Measurements from ENCODE around the gene EXOC2. TPM values are rescaled to one million over a fixed set of nuclear protein-coding genes. Genes with fewer than 3 reads are reported as not detected.

Gene EXOC2
- total RNA-seq, 1 donor from 2014 or later: 22.0 TPM

DNA sequence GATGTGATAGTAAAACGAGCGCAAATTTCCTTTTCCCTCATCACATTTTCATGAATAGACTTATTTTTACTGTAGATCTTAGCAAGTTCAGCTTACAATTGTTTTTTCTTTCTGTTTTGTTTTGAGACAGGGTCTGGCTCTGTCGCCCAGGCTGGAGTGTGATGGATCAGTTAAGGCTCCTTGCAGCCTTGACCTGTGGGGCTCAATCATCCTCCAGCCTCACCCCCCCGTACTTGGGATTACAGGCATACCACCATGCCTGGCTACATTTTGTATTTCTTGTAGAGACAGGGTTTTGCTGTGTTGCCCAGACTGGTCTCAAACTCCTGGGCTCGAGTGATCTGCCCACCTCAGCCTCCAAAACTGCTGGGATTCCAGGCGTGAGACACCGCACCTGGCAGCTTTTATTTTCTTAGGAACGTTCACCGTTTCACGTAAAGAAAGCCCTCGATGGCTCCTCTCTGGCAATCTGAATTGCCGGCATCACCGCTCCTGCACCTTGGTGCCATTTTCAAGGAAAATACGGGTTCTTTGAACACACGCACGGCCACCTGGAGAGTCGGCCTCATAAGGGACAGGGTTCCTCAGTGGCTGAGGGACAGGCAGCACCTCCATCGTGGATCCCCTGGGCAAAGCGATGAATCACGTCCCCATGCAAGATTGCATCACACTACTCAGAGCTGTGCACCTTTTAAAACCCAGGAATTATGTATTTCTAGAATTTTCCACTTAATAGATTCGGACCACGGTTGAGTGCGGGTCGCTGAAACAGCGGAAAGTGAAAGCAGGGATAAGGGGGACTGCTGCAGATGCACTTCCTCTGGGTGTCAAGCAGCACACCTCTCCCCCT is 222.7 kb downstream of the EXOC2 start:
- TF ChIP-seq, protein P1, sequence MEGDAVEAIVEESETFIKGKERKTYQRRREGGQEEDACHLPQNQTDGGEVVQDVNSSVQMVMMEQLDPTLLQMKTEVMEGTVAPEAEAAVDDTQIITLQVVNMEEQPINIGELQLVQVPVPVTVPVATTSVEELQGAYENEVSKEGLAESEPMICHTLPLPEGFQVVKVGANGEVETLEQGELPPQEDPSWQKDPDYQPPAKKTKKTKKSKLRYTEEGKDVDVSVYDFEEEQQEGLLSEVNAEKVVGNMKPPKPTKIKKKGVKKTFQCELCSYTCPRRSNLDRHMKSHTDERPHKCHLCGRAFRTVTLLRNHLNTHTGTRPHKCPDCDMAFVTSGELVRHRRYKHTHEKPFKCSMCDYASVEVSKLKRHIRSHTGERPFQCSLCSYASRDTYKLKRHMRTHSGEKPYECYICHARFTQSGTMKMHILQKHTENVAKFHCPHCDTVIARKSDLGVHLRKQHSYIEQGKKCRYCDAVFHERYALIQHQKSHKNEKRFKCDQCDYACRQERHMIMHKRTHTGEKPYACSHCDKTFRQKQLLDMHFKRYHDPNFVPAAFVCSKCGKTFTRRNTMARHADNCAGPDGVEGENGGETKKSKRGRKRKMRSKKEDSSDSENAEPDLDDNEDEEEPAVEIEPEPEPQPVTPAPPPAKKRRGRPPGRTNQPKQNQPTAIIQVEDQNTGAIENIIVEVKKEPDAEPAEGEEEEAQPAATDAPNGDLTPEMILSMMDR (conservative IDR thresholded peaks at IDR 0.05; ENCODE audit: low read depth, low read length): no peak
- no peak for DNase-seq (ENCODE audit: low read depth)
- H3K4me3 ChIP-seq (ENCODE audit: low read depth, low read length): no peak overlapping the region

DNA sequence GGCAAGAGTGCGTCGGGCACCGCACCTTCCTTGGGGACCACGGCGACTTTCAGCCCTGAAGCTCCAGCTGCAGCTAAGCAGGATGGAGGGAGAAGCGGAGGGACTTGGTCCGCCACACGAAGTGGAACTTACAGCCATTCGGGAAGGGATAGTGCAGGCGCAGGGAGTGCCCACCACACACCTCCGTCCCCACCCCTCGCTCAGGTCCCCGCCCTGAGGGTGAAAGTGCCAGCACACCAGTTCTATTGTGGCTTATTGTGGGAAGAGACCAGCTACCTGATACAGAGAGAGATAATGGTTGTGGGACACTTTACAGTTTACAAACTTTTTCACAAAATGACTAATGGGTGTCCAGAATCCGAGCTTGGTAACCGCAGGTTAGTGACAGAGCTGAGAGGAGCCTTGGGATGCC is 225.3 kb downstream of the EXOC2 start:
- H3K4me3 ChIP-seq (ENCODE audit: low read depth, low read length): no peak overlapping the region
- TF ChIP-seq, protein P1 (conservative IDR thresholded peaks at IDR 0.05; ENCODE audit: low read depth, low read length): no peak
- no peak for DNase-seq (ENCODE audit: low read depth)

DNA sequence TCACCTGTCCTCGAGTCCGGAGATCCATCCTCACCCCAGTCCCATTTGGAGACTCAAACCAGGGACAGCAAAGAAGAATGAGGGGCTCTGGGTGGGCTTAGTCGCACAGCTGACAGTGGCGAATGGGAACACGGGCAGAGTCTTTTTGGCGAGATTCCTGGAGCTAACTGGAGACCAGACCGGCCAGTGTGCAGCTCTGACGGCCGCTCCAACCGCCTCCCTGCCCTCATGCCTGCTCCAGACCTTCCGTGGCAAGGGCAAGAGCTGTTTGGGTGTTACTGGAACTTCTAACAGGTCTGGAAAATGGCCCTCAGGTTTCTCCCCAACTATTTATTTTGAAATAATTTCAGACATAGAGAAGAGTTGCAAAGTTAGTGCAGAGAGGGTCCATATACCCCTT is 225.8 kb downstream of the EXOC2 start:
- no peak for DNase-seq (ENCODE audit: low read depth)
- TF ChIP-seq, protein P1 (conservative IDR thresholded peaks at IDR 0.05; ENCODE audit: low read depth, low read length): no peak

DNA sequence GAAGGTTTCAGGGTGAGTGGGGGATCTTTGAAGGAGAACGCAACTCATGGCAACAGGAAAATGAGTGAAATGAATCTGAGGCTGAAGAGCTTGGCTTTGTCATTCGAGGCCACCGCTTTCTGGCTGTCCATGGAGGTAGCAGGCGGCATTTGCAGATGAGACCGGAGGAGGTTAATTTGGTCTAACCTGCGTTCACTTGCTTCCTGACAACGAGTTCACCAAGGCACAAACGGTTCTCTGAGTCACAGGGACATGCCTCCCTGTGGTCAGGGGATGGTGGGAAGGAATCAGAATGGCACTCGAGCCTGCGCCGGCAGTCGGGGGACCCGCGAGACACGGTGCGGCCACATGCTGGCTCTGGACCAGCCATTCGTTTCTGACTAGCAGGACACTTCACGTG is 226.4 kb downstream of the EXOC2 start:
- DNase-seq (ENCODE audit: low read depth): no peak
- no peak overlapping the region for H3K4me3 ChIP-seq (ENCODE audit: low read depth, low read length)
- TF ChIP-seq, protein P1 (conservative IDR thresholded peaks at IDR 0.05; ENCODE audit: low read depth, low read length): no peak

More for the DNA sequence above, 225.8 kb downstream of the EXOC2 start:
- no peak overlapping the region for H3K4me3 ChIP-seq (ENCODE audit: low read depth, low read length)

DNA sequence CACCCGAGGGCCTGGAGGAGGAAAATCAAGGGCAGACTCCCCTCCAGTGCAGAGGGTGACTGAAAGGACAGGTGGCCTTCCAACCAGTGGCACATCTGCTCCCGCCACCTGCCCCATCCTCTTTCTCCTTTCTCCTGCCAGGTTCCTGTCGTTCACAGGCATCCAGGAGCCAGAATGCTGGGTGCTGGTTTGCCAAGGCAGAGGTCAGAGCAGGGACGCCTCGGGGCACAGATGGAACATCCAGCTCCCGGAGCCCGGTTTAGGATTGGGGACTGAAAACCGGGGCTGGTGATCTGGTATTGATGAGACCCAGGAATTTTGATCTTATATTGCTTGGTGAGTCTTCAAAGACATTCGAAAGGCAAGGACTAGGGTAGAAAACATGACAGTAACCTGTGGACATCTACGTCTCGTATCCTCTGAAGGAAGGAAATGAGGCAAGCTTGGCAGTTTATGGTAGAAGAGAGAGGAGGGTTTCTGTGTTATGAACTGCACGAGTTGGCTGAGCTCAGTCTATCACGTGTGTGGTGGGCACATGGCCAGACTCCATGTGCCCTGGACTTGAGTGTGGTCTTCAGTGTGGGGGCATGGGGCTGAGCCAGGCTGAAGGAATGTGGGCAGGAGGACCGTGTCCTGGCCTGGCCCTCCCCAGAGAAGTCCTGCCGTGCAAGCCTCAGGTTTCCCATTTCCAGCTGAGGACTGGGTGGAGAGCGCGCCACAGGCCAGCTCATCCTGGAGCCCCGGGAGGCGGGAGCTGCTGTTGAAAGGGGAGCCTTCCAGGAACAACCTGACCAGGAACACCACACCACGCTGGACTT is 227.2 kb downstream of the EXOC2 start:
- H3K4me3 ChIP-seq (ENCODE audit: low read depth, low read length): no peak overlapping the region
- DNase-seq (ENCODE audit: low read depth): no peak
- TF ChIP-seq, protein P1 (conservative IDR thresholded peaks at IDR 0.05; ENCODE audit: low read depth, low read length): no peak

DNA sequence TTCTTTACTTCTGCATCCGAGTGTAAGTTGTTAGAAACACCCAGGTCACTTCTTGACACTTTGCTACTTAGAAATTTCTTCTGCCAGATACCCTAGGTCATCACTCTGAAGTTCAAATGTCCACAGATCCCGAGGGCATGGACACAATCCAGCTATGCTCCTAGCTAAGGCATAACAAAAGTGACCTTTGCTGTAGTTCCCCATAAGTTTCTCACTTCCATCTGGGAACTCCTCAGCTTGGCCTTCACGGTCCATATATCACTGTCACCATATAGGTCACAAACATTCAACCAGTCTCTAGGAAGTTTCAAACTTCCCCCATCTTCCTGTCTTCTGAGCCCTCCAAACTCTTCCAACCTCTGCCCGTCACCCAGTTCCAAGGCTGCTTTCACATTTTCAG is 236.1 kb downstream of the EXOC2 start:
- TF ChIP-seq, protein P1 (conservative IDR thresholded peaks at IDR 0.05; ENCODE audit: low read depth, low read length): no peak
- H3K4me3 ChIP-seq (ENCODE audit: low read depth, low read length): no peak overlapping the region
- DNase-seq (ENCODE audit: low read depth): no peak
